Measurements from ENCODE around the gene POLR2C.

The POLR2C gene

GRCh38 chr16:57473176-57473840 lies 10.8 kb downstream of the POLR2C start:
- peak overlapping the region; percentile 58 for H3K27ac ChIP-seq
- no peak for DNase-seq (ENCODE audit: low spot score)
- ChIA-PET CTCF (interaction anchor here (0.6 to 1.3 kb wide), 3 partner anchors 11 to 47 kb away, joined by 3 to 4 read pairs (median 4); no protein-coding TSS in a partner anchor), POLR2A (ENCODE audit: low non-redundant PET) (interaction anchor here (0.6 kb wide), 1 partner anchor 727 kb away, joined by 3 read pairs; no protein-coding TSS in a partner anchor)
- TF ChIP-seq CTCF (conservative IDR thresholded peaks at IDR 0.05; ENCODE audit: low read depth): no peak

GRCh38 chr16:57473906-57474305 lies 11.4 kb downstream of the POLR2C start:
- H3K27ac ChIP-seq: no peak overlapping the region; the same call in 1 of the 2 replicates
- ChIA-PET CTCF (interaction anchor here (0.6 to 1.3 kb wide), 4 partner anchors 12 to 46 kb away, joined by 3 to 5 read pairs (median 4); no protein-coding TSS in a partner anchor), POLR2A (ENCODE audit: low non-redundant PET) (interaction anchor here (0.6 kb wide), 1 partner anchor 727 kb away, joined by 3 read pairs; no protein-coding TSS in a partner anchor)
- TF ChIP-seq CTCF (conservative IDR thresholded peaks at IDR 0.05; ENCODE audit: low read depth): no peak
- DNase-seq (ENCODE audit: low spot score): no peak

- ChIA-PET POLR2A (ENCODE audit: low non-redundant PET) (no interaction called here), CTCF (interaction anchor here (1.0 to 1.2 kb wide), 3 partner anchors 8 to 45 kb away, joined by 3 to 7 read pairs (median 5); partner anchors contain the start of gene POLR2C)
- no peak for DNase-seq (ENCODE audit: low spot score)
Measured at GRCh38 chr16:57474671-57475661, 12.5 kb downstream of the POLR2C start.

GRCh38 chr16:57475711-57476339 lies 13.3 kb downstream of the POLR2C start:
- CTCF ChIA-PET: interaction anchor here (1.1 to 1.2 kb wide), 2 partner anchors 8 to 13 kb away, joined by 3 to 7 read pairs; partner anchors contain the start of gene POLR2C
- TF ChIP-seq CTCF (conservative IDR thresholded peaks at IDR 0.05; ENCODE audit: low read depth): peak; percentile 21; the same call in 1 of the 2 replicates
- DNase-seq (ENCODE audit: low spot score): no peak
- H3K27ac ChIP-seq: no peak overlapping the region
- POLR2A ChIA-PET (ENCODE audit: low non-redundant PET): no interaction called here

More at GRCh38 chr16:57474671-57475661, 12.5 kb downstream of the POLR2C start:
- no peak for TF ChIP-seq CTCF (conservative IDR thresholded peaks at IDR 0.05; ENCODE audit: low read depth)
- H3K27ac ChIP-seq: 0 out of 2 replicates have a peak overlapping the region, but pooled peaks have one; percentile 9

GRCh38 chr16:57476546-57477410 lies 14.3 kb downstream of the POLR2C start:
- CTCF ChIA-PET: no interaction called here
- no peak for DNase-seq (ENCODE audit: low spot score)
- POLR2A ChIA-PET (ENCODE audit: low non-redundant PET): no interaction called here
- TF ChIP-seq CTCF (conservative IDR thresholded peaks at IDR 0.05; ENCODE audit: low read depth): no peak
- H3K27ac ChIP-seq: no peak overlapping the region

All from RWPE1 (cell line).